Measurements from ENCODE around the gene SPNS2.

GRCh38 chr17:4555873-4556759 lies 57.4 kb downstream of the SPNS2 start:
- no peak for TF ChIP-seq CTCF (IDR thresholded peaks at IDR 0.05)
- no peak for TF ChIP-seq REST (IDR thresholded peaks at IDR 0.05; ENCODE audit: insufficient read depth in 1 of 2, low read depth in 2 of 2, low read length in 1 of 2)
- TF ChIP-seq POLR2AphosphoS5 (IDR thresholded peaks at IDR 0.05; ENCODE audit: low read depth, low read length) = no peak
- TF ChIP-seq TCF7L2 (IDR thresholded peaks at IDR 0.05; ENCODE audit: low read depth, low read length) = no peak
- TF ChIP-seq SIN3A (IDR thresholded peaks at IDR 0.05; ENCODE audit: borderline replicate concordance, insufficient read depth, low read depth, low read length) = no peak

Data from Panc1 (cell line).